Neural cell (in vitro differentiated cells): ENCODE data around the gene WASHC4. TPM values are rescaled to one million over a fixed set of nuclear protein-coding genes. Genes with fewer than 3 reads are reported as not detected.

Source experiments
- H2AFZ ChIP-seq: fragments of 200-600, 300-800 bp; sonication (generic), shearing (Covaris generic); 2 replicates; pipeline ENCODE4 v1.6.0; 2014; ENCODE audit warnings: low read depth, mild to moderate bottlenecking, antibody characterized with exemption, low read length, moderate library complexity
- H3F3A ChIP-seq: fragments of 200-600 bp; shearing (Covaris generic); 2 replicates; pipeline ENCODE4 v1.6.1; 2016; ENCODE audit warnings: mild to moderate bottlenecking, moderate library complexity, mixed read lengths, antibody characterized with exemption, low read length; ENCODE audit not compliant: insufficient read depth, poor library complexity, severe bottlenecking
- H3K27ac ChIP-seq: fragments of 200-600, 300-800 bp; sonication (generic), shearing (Covaris generic); 2 replicates; pipeline ENCODE4 v1.5.1; 2014; ENCODE audit warnings: mild to moderate bottlenecking, low read length, moderate library complexity
- H3K27me3 ChIP-seq: fragments of 300-800, 200-600 bp; sonication (generic), shearing (Covaris generic); 2 replicates; pipeline ENCODE4 v1.6.0; 2014; ENCODE audit warnings: mild to moderate bottlenecking, low read depth, low read length, moderate library complexity; ENCODE audit not compliant: insufficient read depth
- H3K36me3 ChIP-seq: fragments of 300-800, 200-600 bp; sonication (generic), shearing (Covaris generic); 2 replicates; pipeline ENCODE4 v1.5.1; 2014; ENCODE audit warnings: mild to moderate bottlenecking, antibody characterized with exemption, low read length, moderate library complexity; ENCODE audit not compliant: insufficient read depth
- H3K4me2 ChIP-seq: fragments of 300-800, 200-600 bp; sonication (generic), shearing (Covaris generic); 2 replicates; pipeline ENCODE4 v1.6.0; 2014; ENCODE audit warnings: mild to moderate bottlenecking, low read length
- H3K4me3 ChIP-seq: fragments of 300-800, 200-600 bp; sonication (generic), shearing (Covaris generic); 2 replicates; pipeline ENCODE4 v1.5.1; 2014; ENCODE audit warnings: mild to moderate bottlenecking, low read length, moderate library complexity
- H3K79me2 ChIP-seq: fragments of 200-600 bp; shearing (Covaris generic); replicated peaks from 2 replicates; pipeline ENCODE4 v1.6.0; 2014; ENCODE audit warnings: mild to moderate bottlenecking, low read length, moderate library complexity; ENCODE audit not compliant: insufficient read depth
- H3K9ac ChIP-seq: fragments of 300-800, 200-600 bp; sonication (generic), shearing (Covaris generic); 2 replicates; pipeline ENCODE4 v1.6.1; 2016; ENCODE audit warnings: mild to moderate bottlenecking, low read length, mixed read lengths
- H3K9me2 ChIP-seq: fragments of 200-600 bp; shearing (Covaris generic); 2 replicates; pipeline ENCODE4 v1.6.1; 2016; ENCODE audit warnings: mild to moderate bottlenecking, low read length, mixed read lengths; ENCODE audit not compliant: insufficient read depth
- H3K9me3 ChIP-seq: fragments of 200-600, 300-800 bp; sonication (generic), shearing (Covaris generic); 2 replicates; pipeline ENCODE4 v1.6.1; 2016; ENCODE audit warnings: mild to moderate bottlenecking, mixed run types, low read length, moderate library complexity, mixed read lengths
- H4K20me1 ChIP-seq: fragments of 200-600 bp; shearing (Covaris generic); 2 replicates; pipeline ENCODE4 v1.6.1; 2016; ENCODE audit warnings: mild to moderate bottlenecking, mixed run types; ENCODE audit not compliant: insufficient read depth
- CTCF ChIP-seq: fragments of 450-650 bp; IDR thresholded peaks from 2 replicates; pipeline ENCODE4 v1.5.1; 2014; ENCODE audit warnings: antibody characterized with exemption, mild to moderate bottlenecking, moderate library complexity; ENCODE audit not compliant: poor library complexity, severe bottlenecking
- EP300 ChIP-seq: fragments of 450-650 bp; conservative IDR thresholded peaks from 2 replicates; pipeline ENCODE4 v1.6.1; 2014; ENCODE audit warnings: antibody characterized with exemption, mild to moderate bottlenecking, moderate library complexity; ENCODE audit not compliant: poor library complexity, severe bottlenecking
- EZH2 ChIP-seq: fragments of 200-600, 300-800 bp; shearing (Covaris generic), sonication (generic); IDR thresholded peaks from 2 replicates; pipeline ENCODE4 v1.6.1; 2014; ENCODE audit warnings: antibody characterized with exemption, low read length, borderline replicate concordance, mild to moderate bottlenecking; ENCODE audit not compliant: insufficient read depth, poor library complexity, severe bottlenecking
- MXI1 ChIP-seq: fragments of 450-650 bp; conservative IDR thresholded peaks from 2 replicates; pipeline ENCODE4 v1.6.1; 2014; ENCODE audit warnings: antibody characterized with exemption, mild to moderate bottlenecking; ENCODE audit not compliant: poor library complexity, severe bottlenecking
- POLR2AphosphoS5 ChIP-seq: IDR thresholded peaks from 2 replicates; pipeline ENCODE4 v1.6.1; 2012
- RAD21 ChIP-seq: fragments of 450-650 bp; conservative IDR thresholded peaks from 2 replicates; pipeline ENCODE4 v1.6.1; 2014; ENCODE audit warnings: antibody characterized with exemption, mild to moderate bottlenecking, moderate library complexity
- REST ChIP-seq: IDR thresholded peaks from 2 replicates; pipeline ENCODE4 v1.6.1; 2012; ENCODE audit warnings: borderline replicate concordance
- SMC3 ChIP-seq: fragments of 450-650 bp; conservative IDR thresholded peaks from 2 replicates; pipeline ENCODE4 v1.6.1; 2014; ENCODE audit warnings: antibody characterized with exemption, mild to moderate bottlenecking, moderate library complexity; ENCODE audit not compliant: poor library complexity
- TAF1 ChIP-seq: IDR thresholded peaks from 2 replicates; pipeline ENCODE4 v1.6.1; 2012; ENCODE audit warnings: low read depth
- polyA plus RNA-seq: library from polyadenylated mRNA; depleted of rRNA; stranded (reverse); fragments of >200 nt; gene quantifications from 2 replicates; pipeline ENCODE4 v1.2.3, GENCODE V29; 2014

The WASHC4 gene
- polyA plus RNA-seq, 1 donor from 2014 or later = 52.6 TPM

- Histone ChIP-seq H3K9me2 (no peaks in the 10 kb centered on the region), H3K27ac (no peak overlapping the region), H3K27me3 (no peaks in the 10 kb centered on the region), H2AFZ (no peak overlapping the region), H3K4me3 (no peak overlapping the region), H3F3A (no peaks in the 10 kb centered on the region), H3K9me3 (no peaks in the 10 kb centered on the region), H4K20me1 (no peaks in the 10 kb centered on the region), H3K4me2 (no peak overlapping the region), H3K79me2 (no peaks in the 10 kb centered on the region), H3K9ac (no peak overlapping the region), H3K36me3 (no peaks in the 10 kb centered on the region)
- TF ChIP-seq CTCF (no peak), RAD21 (no peak), REST (no peak), EZH2 (no peak), MXI1 (no peak), SMC3 (no peak), TAF1 (no peak), EP300 (no peak), POLR2AphosphoS5 (no peak)
These were observed 48.7 kb downstream of the WASHC4 start for GRCh38 chr12:105156260-105156659.

- no peaks in the 10 kb centered on the region for H4K20me1 ChIP-seq
- H3K79me2 ChIP-seq = no peaks in the 10 kb centered on the region
- no peak overlapping the region for H3K4me2 ChIP-seq
- H2AFZ ChIP-seq = no peak overlapping the region
- no peaks in the 10 kb centered on the region for H3K9me3 ChIP-seq
- H3K4me3 ChIP-seq = no peak overlapping the region
- no peaks in the 10 kb centered on the region for H3K27me3 ChIP-seq
- no peak overlapping the region for H3K27ac ChIP-seq
- no peaks in the 10 kb centered on the region for H3F3A ChIP-seq
- no peak overlapping the region for H3K9ac ChIP-seq
- no peaks in the 10 kb centered on the region for H3K9me2 ChIP-seq
- no peak for TF ChIP-seq EZH2
- TF ChIP-seq TAF1 = no peak
- no peak for TF ChIP-seq SMC3
- no peak for TF ChIP-seq REST
- TF ChIP-seq MXI1 = no peak
- no peak for TF ChIP-seq RAD21
- TF ChIP-seq POLR2AphosphoS5 = no peak
- no peak for TF ChIP-seq EP300
- no peak for TF ChIP-seq CTCF
- H3K36me3 ChIP-seq = no peaks in the 10 kb centered on the region
These were observed 50.1 kb downstream of the WASHC4 start for GRCh38 chr12:105157606-105158005.
